ENCODE data around the gene WDR81.

Gene WDR81

GRCh38 chr17:1724351-1724868 lies at the start of gene WDR81:
Gene WDR81, plus strand, starts transcription at chr17:1724704. Its CDS starts 256 bp downstream, at chr17:1724960.
- ChIA-PET POLR2A (interaction anchor here (1.2 to 2.1 kb wide), 3 partner anchors 8 to 106 kb away, joined by 3 to 8 read pairs (median 7); no protein-coding TSS in a partner anchor), CTCF (interaction anchor here (0.7 to 8.4 kb wide), 7 partner anchors 11 to 150 kb away, joined by 3 to 104 read pairs (median 4); no protein-coding TSS in a partner anchor)
- H3K9me3 ChIP-seq (ENCODE audit: control insufficient read depth, insufficient read depth, low read depth, low read length), result no peaks in the 10 kb centered on the region
- peak within 1 kb of the TSS; percentile 37; the same call in 1 of the 2 replicates for H3K27ac ChIP-seq (ENCODE audit: extremely low read depth, low read depth, low read length)
- H3K4me3 ChIP-seq (ENCODE audit: low read depth, low read length), result peak within 1 kb of the TSS; percentile 47
- no peaks in the 10 kb centered on the region for H3K4me1 ChIP-seq (ENCODE audit: control insufficient read depth, insufficient read depth, low read length)
- peaks cover 0 to 30% of the 10 kb centered on the region in 2 experiments; a peak in 2 of 3 replicates for H3K36me3 ChIP-seq (ENCODE audit: control insufficient read depth in 2 of 2, insufficient read depth in 1 of 2, low read length in 2 of 2)
- TF ChIP-seq ZNF629 (tag by site-specific recombination; IDR thresholded peaks at IDR 0.05) (no peak), ZFP69B (tag by site-specific recombination; IDR thresholded peaks at IDR 0.05) (peak; percentile 57; the same call in 1 of the 2 replicates), KLF8 (tag by site-specific recombination; IDR thresholded peaks at IDR 0.05) (peak; percentile 57; the same call in 1 of the 2 replicates), KLF9 (tag by site-specific recombination; IDR thresholded peaks at IDR 0.05; ENCODE audit: low read depth) (peak; percentile 48; the same call in 1 of the 2 replicates), KLF1 (tag by site-specific recombination; IDR thresholded peaks at IDR 0.05) (peak; percentile 59; the same call in 1 of the 2 replicates), ZBTB6 (tag by site-specific recombination; IDR thresholded peaks at IDR 0.05) (peak; percentile 72; the same call in 1 of the 2 replicates), TRIM28 (IDR thresholded peaks at IDR 0.05; ENCODE audit: borderline replicate concordance, low read length) (no peak), ZNF391 (tag by site-specific recombination; IDR thresholded peaks at IDR 0.05; ENCODE audit: borderline replicate concordance, low read depth) (no peak), ZNF341 (tag by site-specific recombination; IDR thresholded peaks at IDR 0.05; ENCODE audit: low read depth) (peak; percentile 88), ZNF311 (tag by site-specific recombination; IDR thresholded peaks at IDR 0.05; ENCODE audit: borderline replicate concordance) (no peak), ZNF777 (tag by site-specific recombination; IDR thresholded peaks at IDR 0.05; ENCODE audit: borderline replicate concordance) (0 out of 2 replicates have a peak, but pooled peaks have one; percentile 54), SP3 (tag by site-specific recombination; IDR thresholded peaks at IDR 0.05) (peak; percentile 44; the same call in 1 of the 2 replicates), ZNF324 (tag by site-specific recombination; IDR thresholded peaks at IDR 0.05) (no peak), ZNF600 (tag by site-specific recombination; IDR thresholded peaks at IDR 0.05) (peak; percentile 80), SP7 (tag by site-specific recombination; IDR thresholded peaks at IDR 0.05) (0 out of 2 replicates have a peak, but pooled peaks have one; percentile 41), ZNF596 (tag by site-specific recombination; IDR thresholded peaks at IDR 0.05) (peak; percentile 32; the same call in 1 of the 2 replicates), REPIN1 (tag by site-specific recombination; IDR thresholded peaks at IDR 0.05; ENCODE audit: low read depth) (no peak), ZBTB11 (tag by site-specific recombination; conservative IDR thresholded peaks at IDR 0.05; ENCODE audit: low read depth) (peak; percentile 29; the same call in 1 of the 2 replicates)
- TF ChIP-seq, protein P1, sequence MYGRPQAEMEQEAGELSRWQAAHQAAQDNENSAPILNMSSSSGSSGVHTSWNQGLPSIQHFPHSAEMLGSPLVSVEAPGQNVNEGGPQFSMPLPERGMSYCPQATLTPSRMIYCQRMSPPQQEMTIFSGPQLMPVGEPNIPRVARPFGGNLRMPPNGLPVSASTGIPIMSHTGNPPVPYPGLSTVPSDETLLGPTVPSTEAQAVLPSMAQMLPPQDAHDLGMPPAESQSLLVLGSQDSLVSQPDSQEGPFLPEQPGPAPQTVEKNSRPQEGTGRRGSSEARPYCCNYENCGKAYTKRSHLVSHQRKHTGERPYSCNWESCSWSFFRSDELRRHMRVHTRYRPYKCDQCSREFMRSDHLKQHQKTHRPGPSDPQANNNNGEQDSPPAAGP (tag by site-specific recombination; IDR thresholded peaks at IDR 0.05), result peak; percentile 41; the same call in 1 of the 2 replicates
- TF ChIP-seq, protein P2, sequence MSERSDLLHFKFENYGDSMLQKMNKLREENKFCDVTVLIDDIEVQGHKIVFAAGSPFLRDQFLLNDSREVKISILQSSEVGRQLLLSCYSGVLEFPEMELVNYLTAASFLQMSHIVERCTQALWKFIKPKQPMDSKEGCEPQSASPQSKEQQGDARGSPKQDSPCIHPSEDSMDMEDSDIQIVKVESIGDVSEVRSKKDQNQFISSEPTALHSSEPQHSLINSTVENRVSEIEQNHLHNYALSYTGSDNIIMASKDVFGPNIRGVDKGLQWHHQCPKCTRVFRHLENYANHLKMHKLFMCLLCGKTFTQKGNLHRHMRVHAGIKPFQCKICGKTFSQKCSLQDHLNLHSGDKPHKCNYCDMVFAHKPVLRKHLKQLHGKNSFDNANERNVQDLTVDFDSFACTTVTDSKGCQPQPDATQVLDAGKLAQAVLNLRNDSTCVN (tag by site-specific recombination; optimal IDR thresholded peaks at IDR 0.05), result peak; percentile 79
- TF ChIP-seq, protein P3, sequence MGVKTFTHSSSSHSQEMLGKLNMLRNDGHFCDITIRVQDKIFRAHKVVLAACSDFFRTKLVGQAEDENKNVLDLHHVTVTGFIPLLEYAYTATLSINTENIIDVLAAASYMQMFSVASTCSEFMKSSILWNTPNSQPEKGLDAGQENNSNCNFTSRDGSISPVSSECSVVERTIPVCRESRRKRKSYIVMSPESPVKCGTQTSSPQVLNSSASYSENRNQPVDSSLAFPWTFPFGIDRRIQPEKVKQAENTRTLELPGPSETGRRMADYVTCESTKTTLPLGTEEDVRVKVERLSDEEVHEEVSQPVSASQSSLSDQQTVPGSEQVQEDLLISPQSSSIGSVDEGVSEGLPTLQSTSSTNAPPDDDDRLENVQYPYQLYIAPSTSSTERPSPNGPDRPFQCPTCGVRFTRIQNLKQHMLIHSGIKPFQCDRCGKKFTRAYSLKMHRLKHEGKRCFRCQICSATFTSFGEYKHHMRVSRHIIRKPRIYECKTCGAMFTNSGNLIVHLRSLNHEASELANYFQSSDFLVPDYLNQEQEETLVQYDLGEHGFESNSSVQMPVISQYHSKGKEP (tag by site-specific recombination; IDR thresholded peaks at IDR 0.05), result peak; percentile 20; the same call in 1 of the 2 replicates
- TF ChIP-seq, protein P4, sequence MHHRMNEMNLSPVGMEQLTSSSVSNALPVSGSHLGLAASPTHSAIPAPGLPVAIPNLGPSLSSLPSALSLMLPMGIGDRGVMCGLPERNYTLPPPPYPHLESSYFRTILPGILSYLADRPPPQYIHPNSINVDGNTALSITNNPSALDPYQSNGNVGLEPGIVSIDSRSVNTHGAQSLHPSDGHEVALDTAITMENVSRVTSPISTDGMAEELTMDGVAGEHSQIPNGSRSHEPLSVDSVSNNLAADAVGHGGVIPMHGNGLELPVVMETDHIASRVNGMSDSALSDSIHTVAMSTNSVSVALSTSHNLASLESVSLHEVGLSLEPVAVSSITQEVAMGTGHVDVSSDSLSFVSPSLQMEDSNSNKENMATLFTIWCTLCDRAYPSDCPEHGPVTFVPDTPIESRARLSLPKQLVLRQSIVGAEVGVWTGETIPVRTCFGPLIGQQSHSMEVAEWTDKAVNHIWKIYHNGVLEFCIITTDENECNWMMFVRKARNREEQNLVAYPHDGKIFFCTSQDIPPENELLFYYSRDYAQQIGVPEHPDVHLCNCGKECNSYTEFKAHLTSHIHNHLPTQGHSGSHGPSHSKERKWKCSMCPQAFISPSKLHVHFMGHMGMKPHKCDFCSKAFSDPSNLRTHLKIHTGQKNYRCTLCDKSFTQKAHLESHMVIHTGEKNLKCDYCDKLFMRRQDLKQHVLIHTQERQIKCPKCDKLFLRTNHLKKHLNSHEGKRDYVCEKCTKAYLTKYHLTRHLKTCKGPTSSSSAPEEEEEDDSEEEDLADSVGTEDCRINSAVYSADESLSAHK (tag by site-specific recombination; IDR thresholded peaks at IDR 0.05), result 0 out of 2 replicates have a peak, but pooled peaks have one; percentile 17

All from HEK293 (cell line).